BJ (cell line): ENCODE data around the gene ZNF222. TPM values are rescaled to one million over a fixed set of nuclear protein-coding genes. Genes with fewer than 3 reads are reported as not detected.

ENCODE experiments used
- CTCF ChIA-PET: fragments of 350-600 bp; formaldehyde crosslinking; extraction: SDS; loops from one replicate; lab custom pipeline; 2021; ENCODE audit warnings: antibody characterized with exemption, inconsistent platforms; lab: Yijun Ruan, JAX
- POLR2A ChIA-PET: fragments of 300-600 bp; sonication (Branson Sonifier 250); formaldehyde crosslinking; extraction: SDS; loops from one replicate; lab custom pipeline; 2021; ENCODE audit warnings: antibody characterized with exemption; lab: Charles Lee
- DNase-seq: peaks from one replicate; pipeline ENCODE4 v3.0.0-alpha.2; 2011; ENCODE audit warnings: low read depth
- H3K27me3 ChIP-seq: 2 replicates; pipeline ENCODE4 v1.6.0; 2011; ENCODE audit warnings: low read length; ENCODE audit not compliant: control insufficient read depth, insufficient read depth
- H3K36me3 ChIP-seq: 2 replicates; pipeline ENCODE4 v1.5.1; 2011; ENCODE audit warnings: low read length; ENCODE audit not compliant: control insufficient read depth, insufficient read depth
- H3K4me3 ChIP-seq: 2 replicates; pipeline ENCODE4 v1.5.1; 2011; ENCODE audit warnings: low read depth, mild to moderate bottlenecking, control low read depth, low read length
- polyA plus RNA-seq: library from polyadenylated mRNA; depleted of rRNA; stranded (reverse); fragments of >200 nt; gene quantifications from 2 replicates; pipeline ENCODE4 v1.2.3, GENCODE V29; 2011
- TF ChIP-seq, protein P1 (sequence below): IDR thresholded peaks from 2 replicates; pipeline ENCODE4 v1.5.1; 2011; ENCODE audit warnings: low read depth, mild to moderate bottlenecking, control low read depth, inconsistent platforms, low read length, moderate library complexity; ENCODE audit not compliant: insufficient read depth

The ZNF222 gene
- polyA plus RNA-seq, 1 experiment: 3.2 TPM

DNA sequence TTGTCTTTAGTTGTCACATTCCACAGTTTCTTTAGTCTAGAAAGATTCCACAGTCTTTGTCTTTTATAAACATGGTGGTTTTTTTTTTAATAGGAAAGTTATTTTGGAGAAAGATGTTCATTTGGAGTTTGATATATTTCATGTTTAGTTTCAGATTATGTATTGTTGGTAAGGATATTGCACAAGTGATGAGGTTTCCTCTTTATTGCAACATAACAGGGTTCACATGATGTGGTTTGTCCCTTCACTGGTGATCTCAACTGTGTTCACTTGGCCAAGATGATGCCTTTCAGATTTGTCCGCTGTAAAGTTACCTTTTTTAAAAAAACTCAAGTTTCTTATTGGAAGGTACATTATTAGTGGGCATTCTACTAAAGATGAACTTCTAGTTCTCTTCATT is 19.2 kb upstream of the ZNF222 start:
- peaks cover 26% of the 10 kb centered on the region for H3K36me3 ChIP-seq
- TF ChIP-seq, protein P1, sequence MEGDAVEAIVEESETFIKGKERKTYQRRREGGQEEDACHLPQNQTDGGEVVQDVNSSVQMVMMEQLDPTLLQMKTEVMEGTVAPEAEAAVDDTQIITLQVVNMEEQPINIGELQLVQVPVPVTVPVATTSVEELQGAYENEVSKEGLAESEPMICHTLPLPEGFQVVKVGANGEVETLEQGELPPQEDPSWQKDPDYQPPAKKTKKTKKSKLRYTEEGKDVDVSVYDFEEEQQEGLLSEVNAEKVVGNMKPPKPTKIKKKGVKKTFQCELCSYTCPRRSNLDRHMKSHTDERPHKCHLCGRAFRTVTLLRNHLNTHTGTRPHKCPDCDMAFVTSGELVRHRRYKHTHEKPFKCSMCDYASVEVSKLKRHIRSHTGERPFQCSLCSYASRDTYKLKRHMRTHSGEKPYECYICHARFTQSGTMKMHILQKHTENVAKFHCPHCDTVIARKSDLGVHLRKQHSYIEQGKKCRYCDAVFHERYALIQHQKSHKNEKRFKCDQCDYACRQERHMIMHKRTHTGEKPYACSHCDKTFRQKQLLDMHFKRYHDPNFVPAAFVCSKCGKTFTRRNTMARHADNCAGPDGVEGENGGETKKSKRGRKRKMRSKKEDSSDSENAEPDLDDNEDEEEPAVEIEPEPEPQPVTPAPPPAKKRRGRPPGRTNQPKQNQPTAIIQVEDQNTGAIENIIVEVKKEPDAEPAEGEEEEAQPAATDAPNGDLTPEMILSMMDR: no peak
- no peak overlapping the region for H3K4me3 ChIP-seq
- no peak for DNase-seq
- H3K27me3 ChIP-seq: no peaks in the 10 kb centered on the region
- POLR2A ChIA-PET: no interaction called here
- CTCF ChIA-PET: no interaction called here

- no peak overlapping the region for H3K4me3 ChIP-seq
- H3K36me3 ChIP-seq: peaks cover 28% of the 10 kb centered on the region
- no peaks in the 10 kb centered on the region for H3K27me3 ChIP-seq
- ChIA-PET POLR2A (no interaction called here), CTCF (no interaction called here)
- TF ChIP-seq, protein P1: no peak
- DNase-seq: no peak
Measured at GRCh38 chr19:44007473-44007872, 17.7 kb upstream of the ZNF222 start.

DNA sequence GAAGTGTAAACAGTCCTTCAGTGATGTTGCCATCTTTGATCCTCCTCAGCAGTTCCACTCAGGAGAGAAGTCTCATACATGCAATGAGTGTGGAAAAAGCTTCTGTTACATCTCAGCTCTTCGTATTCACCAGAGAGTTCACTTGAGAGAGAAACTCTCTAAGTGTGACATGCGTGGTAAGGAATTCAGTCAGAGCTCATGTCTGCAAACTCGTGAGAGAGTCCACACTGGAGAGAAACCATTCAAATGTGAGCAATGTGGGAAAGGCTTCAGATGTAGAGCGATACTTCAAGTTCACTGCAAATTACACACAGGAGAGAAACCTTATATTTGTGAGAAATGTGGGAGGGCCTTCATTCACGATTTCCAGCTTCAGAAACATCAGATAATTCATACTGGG is 14.7 kb upstream of the ZNF222 start:
- no peak for DNase-seq
- POLR2A ChIA-PET: no interaction called here
- CTCF ChIA-PET: interaction anchor here (0.6 kb wide), 1 partner anchor 32 kb away, joined by 3 read pairs; no protein-coding TSS in a partner anchor
- TF ChIP-seq, protein P1: no peak
- Histone ChIP-seq H3K4me3 (no peak overlapping the region), H3K27me3 (no peaks in the 10 kb centered on the region), H3K36me3 (peaks cover 28% of the 10 kb centered on the region)

DNA sequence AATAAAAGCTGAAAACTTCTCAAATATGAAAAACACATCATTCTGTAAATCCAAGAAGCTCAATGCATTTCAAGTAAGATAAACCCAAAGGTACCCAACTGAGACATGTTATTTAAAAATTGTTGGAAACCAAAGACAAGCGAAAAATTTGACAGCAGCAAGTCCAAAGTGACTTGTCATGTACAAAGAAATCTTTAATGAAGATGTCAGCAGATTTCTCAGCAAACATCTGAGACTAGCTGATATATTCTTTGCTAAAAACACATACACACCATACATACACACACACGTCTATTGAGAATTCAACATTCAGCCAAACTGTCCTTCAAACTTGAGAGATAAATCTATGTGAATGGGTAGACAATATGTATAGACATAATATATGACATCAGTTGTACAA is 5.7 kb upstream of the ZNF222 start:
- TF ChIP-seq, protein P1: no peak
- no peaks in the 10 kb centered on the region for H3K36me3 ChIP-seq
- POLR2A ChIA-PET: no interaction called here
- no peak for DNase-seq
- CTCF ChIA-PET: no interaction called here
- no peak overlapping the region for H3K4me3 ChIP-seq
- no peaks in the 10 kb centered on the region; the same call in 1 of the 2 replicates for H3K27me3 ChIP-seq

GRCh38 chr19:44021221-44021620 is 4.0 kb upstream of the ZNF222 start:
- ChIA-PET CTCF (interaction anchor here (1.3 kb wide), 1 partner anchor 10 kb away, joined by 4 read pairs; no protein-coding TSS in a partner anchor), POLR2A (no interaction called here)
- TF ChIP-seq, protein P1: no peak
- Histone ChIP-seq H3K27me3 (no peaks in the 10 kb centered on the region; the same call in 1 of the 2 replicates), H3K4me3 (no peak overlapping the region), H3K36me3 (no peaks in the 10 kb centered on the region)
- DNase-seq: no peak
